NB4 (cell line): ENCODE data around the gene RNF146.

Experiments
- MAX ChIP-seq: IDR thresholded peaks from 2 replicates; pipeline ENCODE4 v1.6.1; 2011; ENCODE audit warnings: low read depth, low read length
- MYC ChIP-seq: IDR thresholded peaks from 2 replicates; pipeline ENCODE4 v1.6.1; 2011; ENCODE audit warnings: low read depth, low read length
- POLR2A ChIP-seq: IDR thresholded peaks from 2 replicates; pipeline ENCODE4 v1.6.1; 2011; ENCODE audit warnings: mild to moderate bottlenecking; ENCODE audit not compliant: insufficient read length; ENCODE audit errors: extremely low read depth
- TF ChIP-seq, protein P1 (sequence below): IDR thresholded peaks from one replicate; pipeline ENCODE4 v1.5.1; 2012; ENCODE audit warnings: low read depth, low read length

DNA sequence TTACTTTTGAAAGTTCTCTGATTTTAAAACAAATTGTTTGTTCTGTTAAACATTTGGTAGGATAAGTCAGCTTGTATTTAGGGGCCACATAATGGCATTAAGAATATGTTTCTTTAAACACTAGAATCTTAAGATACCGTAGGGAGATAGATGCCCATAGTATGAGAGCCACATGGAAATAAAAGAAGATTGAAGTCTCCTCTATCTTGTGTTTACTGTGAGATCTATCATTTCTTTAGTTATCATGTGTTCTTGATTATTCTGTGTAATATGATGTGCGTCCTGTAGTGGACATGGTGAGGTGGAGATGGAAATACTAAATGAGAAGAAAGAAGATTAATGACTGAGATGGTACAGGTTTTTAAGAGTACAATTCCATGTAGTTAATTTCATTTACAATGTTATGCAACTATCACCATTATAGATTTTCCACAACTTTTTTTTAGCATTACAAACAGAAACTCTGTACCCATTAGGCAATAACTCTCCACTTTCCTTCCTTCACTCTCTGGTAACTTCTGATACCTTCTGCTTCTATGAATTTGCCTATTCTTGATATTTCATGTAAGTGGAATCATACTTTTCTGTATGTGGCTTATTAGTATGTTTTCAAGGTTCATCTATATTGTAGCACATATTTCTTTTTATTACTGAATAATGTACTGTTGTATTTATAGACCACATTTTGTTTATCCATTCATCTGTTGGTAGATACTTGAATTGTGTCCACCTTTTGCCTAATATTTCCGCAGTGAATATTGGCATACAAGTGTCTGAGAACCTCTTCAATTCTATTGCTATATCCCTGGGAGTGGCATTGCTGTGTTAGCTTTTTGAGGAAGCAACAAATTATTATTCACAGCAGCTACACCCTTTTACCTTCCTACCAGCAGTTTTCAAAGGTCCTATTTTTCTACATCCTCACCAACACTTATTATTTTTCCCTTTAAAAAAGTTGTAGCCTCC, 11.5 kb downstream of the RNF146 start:
- TF ChIP-seq, protein P1, sequence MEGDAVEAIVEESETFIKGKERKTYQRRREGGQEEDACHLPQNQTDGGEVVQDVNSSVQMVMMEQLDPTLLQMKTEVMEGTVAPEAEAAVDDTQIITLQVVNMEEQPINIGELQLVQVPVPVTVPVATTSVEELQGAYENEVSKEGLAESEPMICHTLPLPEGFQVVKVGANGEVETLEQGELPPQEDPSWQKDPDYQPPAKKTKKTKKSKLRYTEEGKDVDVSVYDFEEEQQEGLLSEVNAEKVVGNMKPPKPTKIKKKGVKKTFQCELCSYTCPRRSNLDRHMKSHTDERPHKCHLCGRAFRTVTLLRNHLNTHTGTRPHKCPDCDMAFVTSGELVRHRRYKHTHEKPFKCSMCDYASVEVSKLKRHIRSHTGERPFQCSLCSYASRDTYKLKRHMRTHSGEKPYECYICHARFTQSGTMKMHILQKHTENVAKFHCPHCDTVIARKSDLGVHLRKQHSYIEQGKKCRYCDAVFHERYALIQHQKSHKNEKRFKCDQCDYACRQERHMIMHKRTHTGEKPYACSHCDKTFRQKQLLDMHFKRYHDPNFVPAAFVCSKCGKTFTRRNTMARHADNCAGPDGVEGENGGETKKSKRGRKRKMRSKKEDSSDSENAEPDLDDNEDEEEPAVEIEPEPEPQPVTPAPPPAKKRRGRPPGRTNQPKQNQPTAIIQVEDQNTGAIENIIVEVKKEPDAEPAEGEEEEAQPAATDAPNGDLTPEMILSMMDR, result no peak
- no peak for TF ChIP-seq MAX
- no peak for TF ChIP-seq MYC
- no peak for TF ChIP-seq POLR2A
